ENCODE results near the gene R3HCC1L.
"Not testable (repeated sequence)": the region's sequence is repeated elsewhere in the genome, so short reads cannot be mapped to it uniquely, and the experiment has no call there.

R3HCC1L gene

DNA sequence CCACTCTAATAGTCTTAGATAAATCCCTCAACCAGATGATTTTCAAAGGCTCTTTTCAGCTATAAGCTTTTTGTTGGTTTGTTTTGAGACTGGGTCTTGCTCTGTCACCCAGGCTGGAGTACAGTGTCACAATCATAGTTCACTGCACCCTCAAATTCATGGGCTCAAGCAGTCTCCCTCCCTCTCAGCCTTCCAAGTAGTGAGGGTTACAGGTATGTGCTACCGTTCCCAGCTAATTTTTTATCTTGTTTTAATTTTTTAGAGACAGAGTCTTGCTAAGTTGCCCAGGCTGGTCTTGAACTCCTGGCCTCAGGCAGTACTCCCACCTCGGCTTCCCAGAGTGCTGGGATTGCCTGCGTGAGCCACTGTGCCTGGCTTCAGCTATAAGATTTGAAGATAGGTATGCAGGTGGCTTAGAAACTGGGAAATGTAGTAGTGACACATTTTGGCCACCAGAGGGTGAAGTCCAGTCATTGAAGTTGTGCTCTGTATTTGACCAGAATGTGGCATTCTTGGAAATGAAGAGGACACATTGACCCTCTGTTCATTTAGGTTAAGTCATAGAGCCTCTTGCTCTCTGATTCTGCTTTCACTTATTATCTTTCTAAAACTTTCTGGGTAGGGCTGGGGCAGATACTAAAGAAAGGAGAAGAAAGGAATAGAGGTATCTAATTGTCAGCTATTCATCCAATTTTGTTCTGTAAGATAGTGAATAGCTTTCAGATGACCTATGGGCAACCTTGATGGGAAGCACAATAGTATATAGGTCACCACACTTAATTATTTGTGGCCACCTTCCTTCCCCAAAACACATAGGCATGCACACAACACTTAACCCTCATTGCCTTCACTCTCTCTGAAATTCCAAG lies 36.0 kb downstream of the R3HCC1L start:
- in situ Hi-C loops (cut with MboI; ENCODE audit: low sequenced_read_pairs): no loop called here

DNA sequence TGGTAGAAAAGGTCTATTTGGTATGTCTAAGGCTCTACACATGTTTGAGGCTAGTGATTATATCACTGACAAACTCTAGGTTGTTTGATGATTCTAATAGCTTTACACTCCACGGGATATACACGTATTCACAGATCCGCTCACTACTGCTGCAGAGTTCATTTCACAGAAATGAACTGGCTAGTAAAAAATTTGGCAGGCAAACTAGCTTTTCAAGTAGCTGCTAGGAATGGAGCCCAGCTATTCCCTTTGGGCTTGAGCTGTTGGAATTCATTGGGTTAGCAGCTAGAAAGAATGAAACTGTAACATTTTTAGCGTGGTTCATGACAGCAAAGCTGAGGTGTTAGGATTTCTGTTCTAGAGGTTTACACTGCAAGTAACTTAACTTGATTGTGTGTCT lies 37.6 kb downstream of the R3HCC1L start:
- in situ Hi-C loops (cut with MboI; ENCODE audit: low sequenced_read_pairs): no loop called here

DNA sequence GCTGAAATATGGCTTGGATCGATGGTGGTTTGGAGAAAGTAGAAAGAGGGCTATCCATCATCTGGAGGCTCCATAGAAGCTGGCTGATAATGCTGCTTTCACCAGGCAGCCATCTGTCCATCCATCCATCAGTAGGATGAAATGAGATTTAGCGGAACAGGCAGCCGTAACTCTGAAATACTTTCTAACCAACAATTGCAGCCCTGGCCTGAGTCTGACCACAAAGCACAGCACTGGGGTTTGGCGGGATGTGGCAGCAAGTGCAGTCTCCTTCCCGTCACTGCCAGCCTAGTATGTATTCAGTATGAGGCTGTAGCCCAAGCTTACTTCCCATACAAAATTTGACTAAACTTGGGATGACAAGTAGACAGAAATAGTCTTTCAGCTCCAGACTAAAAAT lies 38.0 kb downstream of the R3HCC1L start:
- in situ Hi-C loops (cut with MboI; ENCODE audit: low sequenced_read_pairs): no loop called here

DNA sequence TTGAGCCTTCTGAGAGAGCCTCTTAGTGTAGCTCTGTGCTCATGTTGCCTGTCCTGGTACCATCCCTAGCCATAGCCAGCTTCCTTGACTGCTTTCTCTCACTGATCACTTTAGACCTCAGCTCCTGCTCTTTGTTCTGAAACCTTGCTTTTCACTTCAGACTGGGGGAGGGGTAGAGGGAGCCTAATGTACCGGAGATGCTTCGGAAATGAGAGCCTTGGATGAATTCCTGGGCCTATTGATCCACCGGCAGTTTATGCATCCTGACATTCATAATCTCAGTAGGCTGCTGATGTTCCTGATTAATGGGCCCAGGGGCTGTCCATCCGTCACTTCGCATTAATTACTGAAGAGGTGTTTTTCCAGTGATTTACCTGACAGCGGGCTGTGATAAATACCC lies 38.8 kb downstream of the R3HCC1L start:
- in situ Hi-C loops (cut with MboI; ENCODE audit: low sequenced_read_pairs): no loop called here

DNA sequence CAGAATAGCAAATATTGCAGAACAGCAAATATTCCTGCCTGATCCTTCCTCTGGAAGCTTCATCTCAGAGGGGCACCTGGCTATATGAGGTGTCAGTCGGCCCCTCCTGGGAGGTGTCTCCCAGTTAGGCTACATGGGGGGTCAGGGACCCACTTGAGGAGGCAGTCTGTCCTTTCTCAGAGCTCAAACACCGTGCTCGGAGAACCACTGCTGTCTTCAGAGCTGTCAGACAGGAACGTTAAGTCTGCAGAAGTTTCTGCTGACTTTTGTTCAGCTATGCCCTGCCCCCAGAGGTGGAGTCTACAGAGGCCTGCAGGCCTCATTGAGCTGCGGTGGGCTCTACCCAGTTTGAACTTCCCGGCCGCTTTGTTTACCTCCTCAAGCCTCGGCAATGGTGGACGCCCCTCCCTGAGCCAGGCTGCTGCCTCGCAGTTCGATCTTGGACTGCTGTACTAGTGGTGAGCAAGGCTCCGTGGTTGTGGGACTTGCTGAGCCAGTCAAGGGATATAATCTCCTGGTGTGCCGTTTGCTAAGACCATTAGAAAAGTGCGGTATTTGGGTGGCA lies 48.0 kb downstream of the R3HCC1L start:
- in situ Hi-C loops (cut with MboI; ENCODE audit: low sequenced_read_pairs): not testable (repeated sequence)

DNA sequence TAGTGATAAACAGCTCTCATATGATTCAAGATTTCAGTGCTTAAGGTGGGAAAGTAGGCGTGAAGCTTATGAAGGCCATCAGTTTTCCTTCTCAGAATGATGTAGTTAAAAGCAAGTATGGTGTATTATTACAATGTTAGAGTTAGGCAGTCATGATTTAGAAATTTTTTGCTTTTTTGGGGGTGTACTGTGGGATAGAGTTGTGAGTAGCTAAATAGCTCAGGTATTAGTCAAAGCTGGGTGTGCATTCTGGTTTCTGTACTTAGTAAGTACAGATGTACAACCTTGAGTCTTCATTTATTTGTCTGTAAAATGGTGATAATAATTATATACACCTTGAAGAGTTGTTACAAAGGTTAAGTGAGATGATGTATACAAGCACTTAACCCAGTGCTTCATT lies 52.2 kb downstream of the R3HCC1L start:
- in situ Hi-C loops (cut with MboI; ENCODE audit: low sequenced_read_pairs): no loop called here

DNA sequence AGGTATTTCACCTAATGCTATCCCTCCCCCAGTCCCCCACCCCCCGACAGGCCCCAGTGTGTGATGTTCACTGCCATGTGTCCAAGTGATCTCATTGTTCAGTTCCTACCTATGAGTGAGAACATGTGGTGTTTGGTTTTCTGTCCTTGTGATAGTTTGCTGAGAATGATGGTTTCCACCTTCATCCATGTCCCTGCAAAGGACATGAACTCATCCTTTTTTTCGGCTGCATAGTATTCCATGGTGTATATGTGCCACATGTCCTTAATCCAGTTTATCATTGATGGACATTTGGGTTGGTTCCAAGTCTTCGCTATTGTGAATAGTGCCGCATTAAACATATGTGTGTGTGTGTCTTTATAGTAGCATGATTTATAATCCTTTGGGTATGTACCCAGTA lies 56.3 kb downstream of the R3HCC1L start:
- in situ Hi-C loops (cut with MboI; ENCODE audit: low sequenced_read_pairs): not testable (repeated sequence)

DNA sequence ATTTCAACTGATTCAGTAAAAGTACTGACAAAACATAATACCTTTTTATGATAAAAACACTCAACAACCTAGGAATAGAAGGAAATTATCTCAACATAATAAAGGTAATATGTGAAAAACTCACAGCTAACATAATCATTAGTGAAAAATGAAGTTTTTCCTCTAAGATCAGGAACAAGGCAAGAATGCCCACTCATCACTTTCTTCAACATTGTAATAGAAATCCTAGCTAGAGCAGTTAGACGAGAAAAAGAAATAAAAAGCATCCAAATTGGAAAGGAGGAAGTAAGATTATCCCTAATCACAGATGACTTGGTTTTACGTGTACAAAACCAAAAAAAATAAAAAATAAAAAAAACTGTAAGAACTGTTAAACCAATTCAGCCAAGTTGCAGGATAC lies 58.6 kb downstream of the R3HCC1L start:
- in situ Hi-C loops (cut with MboI; ENCODE audit: low sequenced_read_pairs): no loop called here

DNA sequence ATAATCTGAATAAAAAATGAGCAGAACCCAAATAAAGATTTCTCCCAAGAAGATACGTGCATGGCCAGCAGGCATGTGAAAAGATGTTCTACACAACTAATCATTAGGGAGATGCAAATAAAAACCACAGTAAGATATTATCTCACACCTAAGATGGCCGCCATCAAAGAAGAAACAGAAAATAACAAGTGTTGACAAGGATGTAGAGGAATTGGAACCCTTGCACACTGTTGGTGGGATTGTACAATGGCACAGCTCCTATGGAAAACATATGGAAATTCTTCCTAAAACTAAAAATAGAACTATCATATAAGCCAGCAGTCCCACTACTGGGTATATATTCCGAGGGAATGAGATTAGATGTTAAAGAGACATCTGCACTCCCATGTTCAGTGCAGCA lies 60.2 kb downstream of the R3HCC1L start:
- in situ Hi-C loops (cut with MboI; ENCODE audit: low sequenced_read_pairs): no loop called here

DNA sequence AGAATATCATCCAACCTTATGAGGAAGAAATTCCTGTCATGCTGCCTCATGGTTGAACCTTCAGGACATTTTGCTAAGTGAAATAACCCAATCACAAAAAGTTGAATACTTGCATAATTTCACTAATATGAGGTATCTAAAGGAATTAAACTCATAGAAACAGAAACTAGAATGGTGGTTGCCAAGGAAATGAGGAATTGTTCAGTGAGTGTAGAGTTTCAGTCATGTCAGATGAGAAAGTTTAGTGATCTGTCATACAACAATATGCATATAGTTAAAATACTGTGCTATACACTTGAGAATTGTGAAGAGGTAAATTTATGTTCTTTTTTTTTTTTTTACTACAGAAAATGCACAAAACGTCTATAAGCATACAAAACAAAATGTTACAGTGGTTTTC lies 60.7 kb downstream of the R3HCC1L start:
- in situ Hi-C loops (cut with MboI; ENCODE audit: low sequenced_read_pairs): no loop called here

DNA sequence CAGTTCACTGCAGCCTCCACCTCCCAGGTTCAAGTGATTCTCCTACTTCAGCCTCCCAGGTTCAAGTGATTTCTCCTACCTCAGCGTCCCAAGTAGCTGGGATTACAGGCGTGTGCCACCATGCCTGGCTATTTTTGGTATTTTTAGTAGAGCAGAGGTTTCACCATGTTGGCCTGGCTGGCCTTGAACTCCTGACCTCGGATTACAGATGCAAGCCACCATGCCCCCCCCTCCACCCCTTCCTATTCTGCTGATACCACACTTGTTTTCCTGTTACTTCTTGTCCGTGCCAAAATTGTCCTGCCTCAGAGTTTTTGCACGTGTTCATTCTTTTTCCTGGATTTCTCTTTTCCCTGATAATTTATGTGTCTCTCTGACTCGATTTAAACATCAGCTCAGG lies 62.5 kb downstream of the R3HCC1L start:
- in situ Hi-C loops (cut with MboI; ENCODE audit: low sequenced_read_pairs): no loop called here

DNA sequence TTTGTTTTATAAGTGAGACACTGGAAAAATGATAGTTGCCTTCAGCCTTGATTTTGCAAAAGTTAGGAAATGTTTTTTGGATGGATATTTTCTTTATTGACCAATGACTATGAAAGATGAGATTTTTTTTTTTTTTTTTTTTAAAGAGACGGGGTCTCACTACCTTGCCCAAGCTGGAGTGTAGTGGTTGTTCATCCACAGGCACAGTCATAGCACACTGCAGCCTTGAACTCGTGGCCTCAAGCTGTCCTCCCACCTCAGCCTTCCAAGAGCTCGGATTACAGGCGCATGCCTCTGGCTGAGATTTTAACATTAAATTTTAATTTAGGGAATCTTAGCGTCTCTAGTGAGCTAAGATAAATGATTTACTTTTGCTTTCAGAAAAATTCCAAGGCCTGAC lies 67.3 kb downstream of the R3HCC1L start:
- in situ Hi-C loops (cut with MboI; ENCODE audit: low sequenced_read_pairs): no loop called here

DNA sequence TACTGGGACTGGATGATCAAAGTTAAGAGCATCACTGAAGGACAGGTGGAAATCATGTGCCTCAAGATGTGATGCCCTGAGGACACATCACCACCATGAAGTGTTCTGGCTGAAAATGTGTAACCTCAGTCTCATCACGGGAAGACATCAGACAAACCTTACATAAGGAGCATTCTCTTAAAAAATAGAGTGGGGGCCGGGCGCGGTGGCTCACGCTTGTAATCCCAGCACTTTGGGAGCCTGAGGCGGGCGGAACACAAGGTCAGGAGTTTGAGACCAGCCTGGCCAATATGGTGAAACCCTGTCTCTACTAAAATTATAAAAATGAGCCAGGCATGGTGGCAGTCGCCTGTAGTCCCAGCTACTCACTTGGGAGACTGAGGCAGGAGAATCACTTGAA lies 67.9 kb downstream of the R3HCC1L start:
- in situ Hi-C loops (cut with MboI; ENCODE audit: low sequenced_read_pairs): no loop called here

DNA sequence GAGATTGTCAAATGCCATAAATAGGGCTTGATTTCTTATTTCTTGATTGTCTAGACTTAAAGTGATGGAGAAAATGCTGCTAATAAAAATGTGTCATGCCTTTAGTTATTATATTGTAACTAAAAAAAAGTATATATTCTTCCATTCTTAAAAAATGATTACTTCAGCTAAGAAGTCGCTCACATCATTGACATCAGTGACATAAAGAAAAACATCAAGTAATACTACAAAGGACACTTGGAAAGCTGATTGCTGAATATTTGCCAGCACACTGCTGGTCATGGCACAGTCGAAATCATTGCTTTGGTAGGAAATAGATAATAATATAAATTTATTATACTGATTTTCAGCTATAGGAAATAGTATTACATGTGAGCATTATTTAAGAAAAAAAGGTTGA lies 70.9 kb downstream of the R3HCC1L start:
- in situ Hi-C loops (cut with MboI; ENCODE audit: low sequenced_read_pairs): no loop called here

DNA sequence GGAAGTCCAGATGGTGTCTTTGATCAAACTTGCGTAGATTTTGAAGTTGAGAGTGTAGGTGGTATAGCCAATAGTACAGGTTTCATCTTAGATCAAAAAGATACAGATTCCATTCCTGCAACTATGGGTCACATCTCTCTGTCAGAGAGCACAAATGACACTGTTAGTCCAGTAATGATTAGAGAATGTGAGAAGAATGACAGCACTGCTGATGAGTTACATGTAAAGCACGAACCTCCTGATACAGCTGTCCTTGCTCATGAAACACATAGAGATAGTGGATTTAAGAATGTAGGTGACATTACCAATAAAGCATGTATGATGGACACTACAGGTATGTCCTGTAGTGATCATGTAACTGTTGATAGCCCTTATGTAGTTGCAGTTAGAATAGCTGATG lies 74.5 kb downstream of the R3HCC1L start:
- in situ Hi-C loops (cut with MboI; ENCODE audit: low sequenced_read_pairs): no loop called here

DNA sequence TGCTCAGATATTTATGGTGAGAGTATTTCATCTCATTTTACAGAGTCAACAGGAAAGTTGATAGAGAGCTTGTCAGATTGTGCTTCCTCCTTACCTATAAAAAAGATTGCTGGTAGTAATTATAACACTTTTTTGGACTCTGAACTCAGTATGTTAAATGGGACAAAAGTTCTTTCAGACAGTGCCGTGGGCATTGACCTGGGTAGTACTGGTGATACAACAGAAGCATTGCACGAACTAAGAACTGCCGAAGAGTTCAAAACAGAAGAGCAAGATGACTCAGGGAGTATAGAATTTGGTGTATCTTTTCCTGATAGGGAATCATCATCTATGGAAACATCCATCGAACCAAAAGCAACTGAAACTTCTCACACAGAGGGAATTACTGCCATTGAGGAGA lies 75.0 kb downstream of the R3HCC1L start:
- in situ Hi-C loops (cut with MboI; ENCODE audit: low sequenced_read_pairs): no loop called here

DNA sequence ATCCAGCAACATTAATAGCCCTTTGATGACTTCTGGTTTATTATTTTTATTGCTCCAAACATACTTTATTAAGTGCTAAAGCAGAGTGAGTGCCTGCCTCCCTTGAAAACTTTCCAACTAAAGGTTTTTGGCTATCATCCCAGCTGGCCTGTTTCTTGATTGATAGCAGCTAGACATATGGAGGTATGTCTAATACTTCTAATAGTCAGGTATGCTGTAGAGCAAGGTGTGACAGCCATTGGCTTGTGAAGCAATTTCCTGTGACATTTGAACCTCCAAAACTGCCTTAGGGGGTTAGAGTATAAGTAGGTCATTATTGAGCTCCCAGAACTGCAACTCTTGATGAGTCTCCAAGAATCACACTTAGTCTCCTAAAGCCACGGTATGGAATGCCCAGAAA lies 77.7 kb downstream of the R3HCC1L start:
- in situ Hi-C loops (cut with MboI; ENCODE audit: low sequenced_read_pairs): no loop called here

DNA sequence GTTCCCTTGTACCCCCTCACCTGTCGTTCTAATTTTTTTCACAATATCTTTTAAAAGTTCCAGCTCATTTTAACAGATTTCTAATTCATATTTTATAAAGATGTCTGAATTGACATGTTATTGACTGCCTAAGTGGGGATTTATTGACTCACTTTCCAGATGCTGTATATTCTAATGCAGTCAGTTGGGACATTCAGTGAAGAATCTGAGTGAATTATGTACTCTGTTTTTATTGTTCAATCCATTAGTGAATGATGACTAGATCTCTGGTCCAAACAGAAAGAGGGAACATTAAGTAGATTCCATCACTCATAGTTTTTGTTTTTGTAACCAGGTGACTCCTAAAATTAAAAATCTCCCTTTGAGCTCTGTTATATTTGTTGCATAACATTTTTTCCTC lies 79.3 kb downstream of the R3HCC1L start:
- in situ Hi-C loops (cut with MboI; ENCODE audit: low sequenced_read_pairs): no loop called here

DNA sequence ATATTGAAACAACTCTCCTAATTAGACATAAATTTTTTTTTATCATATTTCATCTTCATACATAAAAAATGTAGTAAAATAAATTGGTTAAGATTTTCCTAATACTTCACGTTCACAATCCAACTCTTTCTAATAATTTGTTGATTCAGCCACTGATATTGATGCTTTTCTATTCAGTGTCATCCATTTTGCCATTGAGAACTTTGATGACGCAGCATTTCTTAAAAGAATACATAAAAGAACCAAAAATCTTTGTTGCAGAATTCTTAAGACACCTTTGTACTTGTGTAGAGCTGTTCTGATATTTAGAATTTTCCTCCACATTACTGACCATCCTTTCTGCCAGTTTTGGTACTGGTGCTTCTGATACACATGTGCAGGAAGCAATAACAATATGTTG lies 80.9 kb downstream of the R3HCC1L start:
- in situ Hi-C loops (cut with MboI; ENCODE audit: low sequenced_read_pairs): no loop called here

DNA sequence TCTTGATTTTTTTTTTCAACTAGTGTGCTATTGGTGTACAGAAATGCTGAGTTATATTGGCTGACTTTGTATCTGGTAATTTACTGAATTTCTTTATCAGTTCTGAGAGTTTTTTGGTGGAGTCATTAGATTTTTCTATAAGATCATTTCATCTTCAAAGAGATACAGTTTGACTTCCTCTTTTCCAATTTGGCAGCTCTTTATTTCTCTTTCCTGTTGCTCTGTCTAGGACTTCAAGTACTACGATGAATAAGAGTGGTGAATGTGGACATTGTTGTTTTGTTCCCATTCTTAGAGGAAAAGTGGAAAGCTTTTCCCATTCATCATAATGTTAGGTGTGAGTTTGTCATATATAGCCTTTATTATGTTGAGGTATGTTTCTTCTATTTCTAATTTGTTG lies 83.3 kb downstream of the R3HCC1L start:
- in situ Hi-C loops (cut with MboI; ENCODE audit: low sequenced_read_pairs): no loop called here

DNA sequence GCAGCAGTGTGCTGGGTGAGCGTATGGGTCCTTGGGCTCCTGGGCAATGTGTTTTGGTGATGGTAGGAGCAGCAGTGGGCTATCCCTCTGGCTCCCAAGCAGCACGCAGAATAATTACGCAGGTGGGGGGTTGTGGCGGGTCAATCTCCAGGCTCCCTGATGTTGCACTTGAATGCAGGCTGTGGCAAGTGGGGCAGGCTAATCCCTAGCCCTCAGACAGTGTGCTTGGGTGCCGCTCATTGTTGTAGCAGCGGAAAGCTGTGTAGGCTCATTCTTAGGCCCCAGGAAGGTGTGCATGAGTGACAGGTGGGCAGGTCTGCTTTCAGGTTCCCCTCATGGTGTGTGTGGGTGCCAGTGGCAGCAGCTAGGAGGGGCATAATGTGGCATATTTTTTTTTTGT lies 89.4 kb downstream of the R3HCC1L start:
- in situ Hi-C loops (cut with MboI; ENCODE audit: low sequenced_read_pairs): no loop called here

DNA sequence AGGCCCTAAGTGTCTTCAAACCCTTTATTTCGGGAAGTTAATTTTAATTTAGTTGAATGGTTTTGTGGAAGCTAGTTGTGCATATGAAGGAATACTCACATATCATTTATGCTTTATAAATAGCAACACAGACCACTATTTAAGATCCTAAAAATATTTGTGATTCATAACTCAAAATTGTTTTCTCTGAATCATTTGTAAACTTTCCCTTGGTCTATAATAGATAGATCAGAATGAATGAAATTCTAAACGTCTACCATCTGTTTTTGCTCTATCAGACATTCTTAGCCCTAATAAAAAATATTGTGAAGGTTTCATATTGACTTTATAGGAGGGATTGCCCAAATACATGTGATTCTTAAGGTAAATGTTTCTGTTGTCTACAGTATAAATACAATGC lies 90.1 kb downstream of the R3HCC1L start:
- in situ Hi-C loops (cut with MboI; ENCODE audit: low sequenced_read_pairs): no loop called here

DNA sequence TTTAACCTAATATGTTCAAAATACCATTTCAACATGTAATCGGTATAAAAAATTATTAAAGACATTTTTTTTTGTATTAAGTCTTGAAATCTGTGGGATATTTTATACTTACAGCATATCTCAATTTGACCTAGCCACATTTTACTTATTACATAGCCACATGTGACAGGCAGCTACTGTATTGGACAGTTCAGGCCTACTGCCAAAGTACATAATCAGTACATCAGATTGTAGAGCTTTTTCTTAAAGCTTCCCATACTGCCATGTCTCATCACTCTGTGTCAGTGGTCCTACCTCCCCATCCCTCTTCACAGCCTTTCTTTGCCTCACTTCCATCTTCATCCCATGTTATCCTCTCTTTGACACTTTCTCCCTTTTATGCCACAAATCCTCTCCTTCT lies 90.5 kb downstream of the R3HCC1L start:
- in situ Hi-C loops (cut with MboI; ENCODE audit: low sequenced_read_pairs): no loop called here

Measured in HL-60/S4 treated with retinoic acid at 250 ng/mL for 4 days and 3 days (cell line).